K562 (cell line): ENCODE measurements around the gene ZP3.
"Not testable (repeated sequence)": the region's sequence is repeated elsewhere in the genome, so short reads cannot be mapped to it uniquely, and the experiment has no call there.

Experiments
- BDP1 ChIP-seq: IDR thresholded peaks from 3 replicates; pipeline ENCODE4 v1.6.1; 2011; ENCODE audit not compliant: insufficient read length, insufficient read depth
- CTCF ChIP-seq, 3 experiments: IDR thresholded peaks in 2 of 3; conservative IDR thresholded peaks in 1 of 3; 2 replicates each; pipeline ENCODE4 v1.5.1; 2011 to 2012; ENCODE audit warnings: low read length in 3 of 3, mild to moderate bottlenecking in 3 of 3, control low read depth in 2 of 3, improper control_type of control experiment in 1 of 3, inconsistent platforms in 1 of 3, low read depth in 1 of 3, mixed read lengths in 1 of 3, moderate library complexity in 1 of 3; ENCODE audit not compliant: insufficient read depth in 2 of 3
- ELF2 ChIP-seq: fragments of 250-450 bp; sonication (Bioruptor Pico); IDR thresholded peaks from 2 replicates; pipeline ENCODE4 v1.5.0; 2021; ENCODE audit warnings: mild to moderate bottlenecking
- FOXJ3 ChIP-seq: sonication (generic); formaldehyde crosslinking; IDR thresholded peaks from 2 replicates; pipeline ENCODE4 v1.4.0; 2020; ENCODE audit warnings: mild to moderate bottlenecking, missing genetic modification reagents
- GTF2B ChIP-seq: IDR thresholded peaks from 2 replicates; pipeline ENCODE4 v1.6.1; 2011; ENCODE audit not compliant: insufficient read length; ENCODE audit errors: extremely low read depth
- PTBP1 ChIP-seq: fragments of 200-400 bp; formaldehyde crosslinking; IDR thresholded peaks from 2 replicates; pipeline ENCODE4 v1.6.1; 2017; ENCODE audit warnings: low read depth, low read length
- TAF1 ChIP-seq: IDR thresholded peaks from 2 replicates; pipeline ENCODE4 v1.6.1; 2011; ENCODE audit warnings: mild to moderate bottlenecking, low read length, moderate library complexity; ENCODE audit not compliant: insufficient read depth, control insufficient read depth, severe bottlenecking; ENCODE audit errors: extremely low read depth
- YY1 ChIP-seq, 3 experiments: IDR thresholded peaks; 2 replicates each; pipeline ENCODE4 v1.6.1; 2011; ENCODE audit warnings: low read length in 2 of 3, mild to moderate bottlenecking in 2 of 3, moderate library complexity in 2 of 3, borderline replicate concordance in 1 of 3, control low read depth in 1 of 3, low read depth in 1 of 3; ENCODE audit not compliant: insufficient read depth in 3 of 3, insufficient replicate concordance in 2 of 3, control insufficient read depth in 1 of 3, insufficient read length in 1 of 3; ENCODE audit errors: extremely low read depth in 1 of 3
- ZBTB11 ChIP-seq, 3 experiments: fragments of 200-800 bp in 1 of 3; fragments of 250-450 bp in 1 of 3; fragments of 450-650 bp in 1 of 3; sonication (Bioruptor Pico) in 1 of 3; sonication (Bioruptor generic) in 1 of 3; formaldehyde crosslinking in 1 of 3; IDR thresholded peaks; 2 replicates each; pipeline versions ENCODE4 v1.6.1 to v1.8.0; 2016 to 2022; ENCODE audit warnings: mild to moderate bottlenecking in 2 of 3, missing genetic modification characterization in 2 of 3, missing compliant biosample characterization in 1 of 3, moderate library complexity in 1 of 3
- ZZZ3 ChIP-seq: fragments of 450-650 bp; IDR thresholded peaks from 2 replicates; pipeline ENCODE4 v1.6.1; 2016; ENCODE audit warnings: antibody characterized with exemption, mild to moderate bottlenecking, moderate library complexity

GRCh38 chr7:76482660-76483059, 57.9 kb downstream of the ZP3 start:
- TF ChIP-seq FOXJ3 (CRISPR knock-in tag); CTCF (IDR thresholded peaks at IDR 0.05 in 2 of 3, conservative IDR thresholded peaks at IDR 0.05 in 1 of 3; ENCODE audit: insufficient read depth in 2 of 3, low read depth in 1 of 3, low read length in 3 of 3); ZZZ3; TAF1; GTF2B; PTBP1; ZBTB11 (CRISPR knock-in tag; IDR thresholded peaks at IDR 0.05); YY1 (IDR thresholded peaks at IDR 0.05; ENCODE audit: borderline replicate concordance in 1 of 3, control insufficient read depth in 1 of 3, extremely low read depth in 1 of 3, insufficient read depth in 3 of 3, insufficient read length in 1 of 3, insufficient replicate concordance in 2 of 3, low read depth in 1 of 3, low read length in 2 of 3); BDP1; ELF2 (CRISPR knock-in tag): not testable (repeated sequence)
